LNCAP (cell line): Measurements from ENCODE around the gene GNAO1.

Source experiments
- TF ChIP-seq, protein P1 (sequence below): fragments of 450-650 bp; IDR thresholded peaks from 2 replicates; pipeline ENCODE4 v1.5.1; 2017; ENCODE audit warnings: mild to moderate bottlenecking

Gene GNAO1

DNA sequence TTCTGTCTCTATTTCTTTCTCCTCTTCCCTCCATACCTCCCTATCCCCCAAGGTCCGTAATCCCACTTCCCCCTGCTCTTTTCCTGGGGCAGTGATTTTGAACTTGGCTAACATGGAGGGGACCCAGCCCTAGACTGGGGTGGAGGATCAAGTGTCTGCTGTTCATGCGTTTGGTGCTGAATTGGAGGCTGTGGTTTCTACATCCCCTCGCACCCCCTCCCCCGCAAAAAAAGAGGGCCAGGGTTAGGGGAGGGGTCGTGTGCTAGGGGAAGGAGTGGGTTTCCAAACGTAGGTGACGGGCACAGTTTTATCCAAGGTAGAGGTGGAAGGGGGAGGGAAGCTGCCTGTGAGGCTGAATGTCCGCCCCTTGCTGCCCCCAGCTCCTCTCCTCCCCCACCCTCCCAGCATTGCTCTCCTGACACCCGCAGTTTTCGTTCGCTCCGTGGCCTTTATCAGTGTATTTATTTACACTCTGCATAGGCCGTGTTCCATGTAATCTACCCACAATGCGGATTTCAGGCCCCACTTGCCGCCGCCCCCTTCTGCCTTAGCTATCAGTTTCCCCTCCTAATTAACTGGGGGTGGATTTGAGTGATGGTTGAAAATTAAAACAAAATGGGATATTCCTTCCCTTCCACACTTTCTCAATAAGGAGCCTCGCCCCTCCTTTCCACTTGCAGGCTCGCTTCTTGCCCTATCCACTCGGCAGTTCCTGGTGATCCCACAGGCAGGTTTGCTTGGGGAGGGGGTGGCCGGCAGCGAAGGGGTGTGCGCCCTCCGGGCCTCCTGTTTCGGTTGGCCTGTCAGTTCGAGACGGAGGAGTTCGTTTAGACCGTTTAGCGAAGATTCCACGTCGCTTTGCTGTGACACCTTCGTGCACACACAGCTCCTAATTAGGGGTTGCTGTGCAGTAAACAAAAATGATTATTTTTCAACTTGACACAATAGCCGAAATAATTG is 2.0 kb downstream of the GNAO1 start:
- TF ChIP-seq, protein P1, sequence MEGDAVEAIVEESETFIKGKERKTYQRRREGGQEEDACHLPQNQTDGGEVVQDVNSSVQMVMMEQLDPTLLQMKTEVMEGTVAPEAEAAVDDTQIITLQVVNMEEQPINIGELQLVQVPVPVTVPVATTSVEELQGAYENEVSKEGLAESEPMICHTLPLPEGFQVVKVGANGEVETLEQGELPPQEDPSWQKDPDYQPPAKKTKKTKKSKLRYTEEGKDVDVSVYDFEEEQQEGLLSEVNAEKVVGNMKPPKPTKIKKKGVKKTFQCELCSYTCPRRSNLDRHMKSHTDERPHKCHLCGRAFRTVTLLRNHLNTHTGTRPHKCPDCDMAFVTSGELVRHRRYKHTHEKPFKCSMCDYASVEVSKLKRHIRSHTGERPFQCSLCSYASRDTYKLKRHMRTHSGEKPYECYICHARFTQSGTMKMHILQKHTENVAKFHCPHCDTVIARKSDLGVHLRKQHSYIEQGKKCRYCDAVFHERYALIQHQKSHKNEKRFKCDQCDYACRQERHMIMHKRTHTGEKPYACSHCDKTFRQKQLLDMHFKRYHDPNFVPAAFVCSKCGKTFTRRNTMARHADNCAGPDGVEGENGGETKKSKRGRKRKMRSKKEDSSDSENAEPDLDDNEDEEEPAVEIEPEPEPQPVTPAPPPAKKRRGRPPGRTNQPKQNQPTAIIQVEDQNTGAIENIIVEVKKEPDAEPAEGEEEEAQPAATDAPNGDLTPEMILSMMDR = no peak

- TF ChIP-seq, protein P1 = no peak
These were observed 2.9 kb downstream of the GNAO1 start for GRCh38 chr16:56193951-56194726.

DNA sequence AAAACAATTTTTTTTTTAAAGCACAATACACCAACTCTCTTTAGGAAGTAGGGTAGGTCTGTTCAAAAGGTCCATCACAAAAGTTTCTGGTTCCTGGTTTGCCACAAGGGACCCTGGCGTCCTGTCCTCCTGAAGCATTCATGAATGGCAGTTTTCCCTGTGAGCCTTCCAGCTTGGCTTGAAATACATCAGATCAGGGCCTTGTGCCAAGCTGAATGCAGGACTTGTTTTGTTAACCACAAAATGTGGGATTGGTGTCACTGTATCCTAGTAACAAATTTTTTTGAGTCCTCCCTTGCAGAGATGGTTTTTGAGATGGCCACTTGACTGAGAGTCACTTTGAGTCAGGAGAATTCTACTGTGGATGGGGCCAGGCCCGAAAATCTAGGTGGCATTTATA is 3.9 kb downstream of the GNAO1 start:
- TF ChIP-seq, protein P1 = no peak

- TF ChIP-seq, protein P1 = no peak
These were observed 5.1 kb downstream of the GNAO1 start for GRCh38 chr16:56196381-56196780.

DNA sequence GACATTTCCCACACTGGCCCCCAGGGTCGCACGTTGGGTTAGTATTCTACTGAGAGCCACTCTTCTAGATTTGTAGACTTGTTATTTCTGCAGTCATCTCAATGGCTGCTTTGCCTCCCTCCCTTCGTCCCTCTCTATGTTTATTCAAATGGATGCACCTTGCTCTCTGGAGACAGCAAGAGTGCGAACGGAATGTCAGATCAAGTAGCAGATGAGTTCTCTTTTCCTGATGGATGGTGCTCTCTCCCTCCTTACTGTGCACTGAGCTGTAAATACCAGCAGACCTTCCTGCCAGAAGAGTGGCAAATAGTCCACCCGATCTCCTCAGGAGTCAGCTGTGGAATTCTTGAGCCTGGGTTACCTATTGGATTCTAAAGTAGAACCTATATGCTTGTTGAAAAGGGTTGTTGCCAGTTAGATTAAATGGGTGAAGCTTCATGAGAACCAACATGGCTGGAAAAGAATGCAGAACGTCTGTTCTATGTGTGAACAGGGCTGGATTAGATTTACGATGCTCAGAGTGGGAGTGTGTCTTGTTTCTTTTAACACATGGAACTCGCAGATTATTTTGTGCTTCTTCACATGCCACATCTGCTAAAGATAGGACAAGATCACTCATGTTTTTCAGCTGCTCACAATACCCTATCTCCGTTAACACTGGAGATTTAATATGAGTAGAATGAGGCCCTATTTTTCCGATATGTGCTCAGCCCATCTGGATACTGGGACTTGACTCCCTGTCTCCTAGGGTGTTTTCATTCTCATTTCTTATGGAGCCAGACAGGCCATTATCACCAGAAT is 6.1 kb downstream of the GNAO1 start:
- TF ChIP-seq, protein P1 = no peak

DNA sequence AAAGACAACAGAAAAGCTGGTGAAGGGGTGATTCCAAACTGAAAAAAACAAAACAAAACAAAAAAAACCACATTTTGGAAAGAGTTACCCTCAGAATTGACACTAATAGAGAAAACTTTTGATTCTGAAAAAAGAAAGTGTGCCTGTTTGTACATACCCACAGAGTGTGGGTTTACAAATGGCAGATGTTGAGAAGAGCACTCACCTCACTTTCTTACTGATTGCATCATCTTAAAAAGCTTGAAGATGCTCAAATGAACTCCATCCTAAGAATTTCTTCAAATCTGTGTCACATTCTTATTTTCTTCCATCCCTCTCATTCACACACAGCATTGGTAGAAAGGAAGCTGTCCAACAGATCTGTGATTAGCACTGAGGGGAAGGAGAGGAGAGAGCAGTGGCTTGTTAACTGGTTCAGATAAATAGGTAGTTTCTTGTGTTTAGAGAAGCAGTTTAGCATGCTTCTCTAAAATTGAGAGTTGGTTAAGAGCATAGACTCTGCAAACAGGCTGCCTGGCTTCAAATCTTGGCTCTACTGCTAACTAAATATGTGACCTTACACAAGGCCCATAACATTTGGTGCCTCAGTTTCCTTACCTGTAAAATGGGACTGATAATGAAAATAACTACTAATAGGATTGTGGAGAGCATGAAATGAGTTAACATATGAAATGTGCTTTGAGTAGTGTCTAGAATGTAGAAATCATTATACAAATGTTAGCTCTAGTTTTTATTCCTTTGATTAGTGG is 6.9 kb downstream of the GNAO1 start:
- TF ChIP-seq, protein P1 = no peak
